A549 (cell line): Measurements from ENCODE around the gene ABTB1. TPM values are rescaled to one million over a fixed set of nuclear protein-coding genes. Genes with fewer than 3 reads are reported as not detected.

ENCODE experiments used
- ATAC-seq, 2 experiments: fragments of 200-7000 bp in 1 of 2; fragments of >200 bp in 1 of 2; cut with Nextera tagmentation in 1 of 2; cut with Tn5 transposase in 1 of 2; 3 replicates each; pipeline versions ENCODE4 v1.8.0 to v1.9.1; 2018 to 2020; ENCODE audit warnings: mild to moderate bottlenecking in 1 of 2, moderate library complexity in 1 of 2
- CTCF ChIA-PET: fragments of 300-600 bp; sonication (Branson Sonifier 250); formaldehyde crosslinking; extraction: SDS; loops from one replicate; lab custom pipeline; 2021; ENCODE audit warnings: antibody characterized with exemption, inconsistent platforms; lab: Yijun Ruan, JAX
- POLR2A ChIA-PET: fragments of 350-600 bp; formaldehyde crosslinking; extraction: SDS; loops from one replicate; lab custom pipeline; 2021; ENCODE audit warnings: antibody characterized with exemption, inconsistent platforms; lab: Yijun Ruan, JAX
- DNase-seq, 2 experiments: peaks; one replicate each; pipeline versions ENCODE4 v3.0.0 to v3.0.0-alpha.2; 2011 to 2016; ENCODE audit warnings: low read depth in 1 of 2, low spot score in 1 of 2
- FAIRE-seq: peaks from 2 replicates; lab custom pipeline; 2011; peaks lifted over from hg19 to GRCh38; lab: Jason Lieb, UNC
- H3K27ac ChIP-seq, 2 experiments: fragments of >200 bp; sonication (Bioruptor Twin); formaldehyde crosslinking; 3 replicates each; pipeline ENCODE4 v1.5.1; 2016 to 2017
- H3K4me1 ChIP-seq: fragments of >200 bp; sonication (Bioruptor Twin); formaldehyde crosslinking; 3 replicates; pipeline ENCODE4 v1.6.1; 2016
- H3K4me2 ChIP-seq: fragments of >200 bp; sonication (Bioruptor Twin); formaldehyde crosslinking; 3 replicates; pipeline ENCODE4 v1.6.1; 2016
- H3K4me3 ChIP-seq: fragments of >200 bp; sonication (Bioruptor Twin); formaldehyde crosslinking; 3 replicates; pipeline ENCODE4 v1.5.1; 2016
- H3K9me3 ChIP-seq: fragments of >200 bp; sonication (Bioruptor Twin); formaldehyde crosslinking; 3 replicates; pipeline ENCODE4 v1.6.1; 2016
- BCL3 ChIP-seq: fragments of >200 bp; sonication (Bioruptor Twin); formaldehyde crosslinking; IDR thresholded peaks from 3 replicates; pipeline ENCODE4 v1.6.1; 2016
- ELK1 ChIP-seq: fragments of 150-350 bp; IDR thresholded peaks from 2 replicates; pipeline ENCODE4 v1.6.1; 2014; ENCODE audit warnings: low read depth, mild to moderate bottlenecking, low read length
- GATA3 ChIP-seq: IDR thresholded peaks from 2 replicates; pipeline ENCODE4 v1.6.1; 2012; ENCODE audit warnings: borderline replicate concordance
- KDM1A ChIP-seq: fragments of 200-600 bp; sonication (generic); IDR thresholded peaks from 2 replicates; pipeline ENCODE4 v1.6.1; 2016; ENCODE audit warnings: low read depth, mild to moderate bottlenecking
- MAFK ChIP-seq: fragments of 450-650 bp; IDR thresholded peaks from 2 replicates; pipeline ENCODE4 v1.6.1; 2014; ENCODE audit not compliant: partially characterized antibody
- MAZ ChIP-seq: fragments of 150-350 bp; IDR thresholded peaks from 2 replicates; pipeline ENCODE4 v1.6.1; 2014; ENCODE audit warnings: antibody characterized with exemption, low read depth, low read length, borderline replicate concordance
- PHF8 ChIP-seq: fragments of 200-600 bp; sonication (generic); IDR thresholded peaks from 2 replicates; pipeline ENCODE4 v1.6.1; 2016; ENCODE audit warnings: low read depth, mild to moderate bottlenecking, antibody characterized with exemption, moderate library complexity, borderline replicate concordance
- POLR2A ChIP-seq: IDR thresholded peaks from 2 replicates; pipeline ENCODE4 v1.6.1; 2012; ENCODE audit warnings: mild to moderate bottlenecking, low read length
- RAD21 ChIP-seq, 2 experiments: fragments of >200 bp in 1 of 2; sonication (Bioruptor Twin) in 1 of 2; formaldehyde crosslinking in 1 of 2; IDR thresholded peaks in 1 of 2; conservative IDR thresholded peaks in 1 of 2; 2 replicates in 1 of 2; 3 replicates in 1 of 2; pipeline ENCODE4 v1.6.1; 2012 to 2018; ENCODE audit warnings: inconsistent platforms in 1 of 2
- SMC3 ChIP-seq: fragments of >200 bp; sonication (Bioruptor Twin); formaldehyde crosslinking; IDR thresholded peaks from 3 replicates; pipeline ENCODE4 v1.6.1; 2018; ENCODE audit warnings: inconsistent platforms
- TP53 ChIP-seq: fragments of 250-450 bp; sonication (Bioruptor Pico); IDR thresholded peaks from 2 replicates; pipeline ENCODE4 v1.5.0; 2021; ENCODE audit warnings: mild to moderate bottlenecking, moderate library complexity
- WGBS: methylation state at CpG from one replicate; pipeline ENCODE4 v1.1.6; 2017; ENCODE audit errors: missing lambda C conversion rate; 5-methylcytosine and 5-hydroxymethylcytosine counted together
- polyA plus RNA-seq, 4 experiments: library from polyadenylated mRNA; depleted of rRNA in 3 of 4; stranded (reverse); fragments of >200 nt; fragmentation: RNase III in 1 of 4; extraction: RNeasy Plus Mini Kit Qiagen cat#74134 plus additional on column Dnase treatment in 1 of 4; gene quantifications; 2 replicates in 3 of 4; 3 replicates in 1 of 4; pipeline ENCODE4 v1.2.3, GENCODE V29; 2011 to 2017
- TF ChIP-seq, protein P1 (sequence below): fragments of 250-450 bp; sonication (Bioruptor Pico); IDR thresholded peaks from 2 replicates; pipeline ENCODE4 v1.5.0; 2021; ENCODE audit warnings: mild to moderate bottlenecking, moderate library complexity, borderline replicate concordance
- TF ChIP-seq, protein P2 (sequence below): fragments of >200 bp; sonication (Bioruptor Twin); formaldehyde crosslinking; IDR thresholded peaks from 3 replicates; pipeline ENCODE4 v1.5.1; 2016
- TF ChIP-seq, protein P3 (sequence below): IDR thresholded peaks from 2 replicates; pipeline ENCODE4 v1.6.1; 2012

The ABTB1 gene
- polyA plus RNA-seq, 2 of the 4 experiments (the other 2 are of a cell fraction) = 9.7 to 13.2 TPM

GRCh38 chr3:127651516-127652172 is 21.1 kb upstream of the ABTB1 start:
- no peak overlapping the region for H3K4me2 ChIP-seq
- ATAC-seq (peak in 1 of 2 experiments; percentile 8; a peak in 1 of 6 replicates), FAIRE-seq (no peak), DNase-seq (no peak)
- no peaks in the 10 kb centered on the region for H3K9me3 ChIP-seq
- 41% methylated on average over 8 of the region's 8 CpGs for WGBS
- peaks cover 28% of the 10 kb centered on the region for H3K4me1 ChIP-seq
- peak overlapping the region in 1 of 2 experiments; percentile 41; a peak in 1 of 6 replicates for H3K27ac ChIP-seq
- ChIA-PET CTCF (interaction anchor here (0.9 to 3.9 kb wide), 26 partner anchors 9 to 422 kb away, joined by 3 to 35 read pairs (median 6); no protein-coding TSS in a partner anchor), POLR2A (no interaction called here)
- TF ChIP-seq BCL3 (no peak), ELK1 (no peak), PHF8 (no peak), TP53 (CRISPR knock-in tag) (no peak), GATA3 (no peak), KDM1A (no peak)
- TF ChIP-seq, protein P1, sequence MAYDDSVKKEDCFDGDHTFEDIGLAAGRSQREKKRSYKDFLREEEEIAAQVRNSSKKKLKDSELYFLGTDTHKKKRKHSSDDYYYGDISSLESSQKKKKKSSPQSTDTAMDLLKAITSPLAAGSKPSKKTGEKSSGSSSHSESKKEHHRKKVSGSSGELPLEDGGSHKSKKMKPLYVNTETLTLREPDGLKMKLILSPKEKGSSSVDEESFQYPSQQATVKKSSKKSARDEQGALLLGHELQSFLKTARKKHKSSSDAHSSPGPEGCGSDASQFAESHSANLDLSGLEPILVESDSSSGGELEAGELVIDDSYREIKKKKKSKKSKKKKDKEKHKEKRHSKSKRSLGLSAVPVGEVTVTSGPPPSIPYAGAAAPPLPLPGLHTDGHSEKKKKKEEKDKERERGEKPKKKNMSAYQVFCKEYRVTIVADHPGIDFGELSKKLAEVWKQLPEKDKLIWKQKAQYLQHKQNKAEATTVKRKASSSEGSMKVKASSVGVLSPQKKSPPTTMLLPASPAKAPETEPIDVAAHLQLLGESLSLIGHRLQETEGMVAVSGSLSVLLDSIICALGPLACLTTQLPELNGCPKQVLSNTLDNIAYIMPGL (CRISPR knock-in tag) = no peak
- TF ChIP-seq, all 56 proteins: peak for 0
- H3K4me3 ChIP-seq = no peak overlapping the region

DNA sequence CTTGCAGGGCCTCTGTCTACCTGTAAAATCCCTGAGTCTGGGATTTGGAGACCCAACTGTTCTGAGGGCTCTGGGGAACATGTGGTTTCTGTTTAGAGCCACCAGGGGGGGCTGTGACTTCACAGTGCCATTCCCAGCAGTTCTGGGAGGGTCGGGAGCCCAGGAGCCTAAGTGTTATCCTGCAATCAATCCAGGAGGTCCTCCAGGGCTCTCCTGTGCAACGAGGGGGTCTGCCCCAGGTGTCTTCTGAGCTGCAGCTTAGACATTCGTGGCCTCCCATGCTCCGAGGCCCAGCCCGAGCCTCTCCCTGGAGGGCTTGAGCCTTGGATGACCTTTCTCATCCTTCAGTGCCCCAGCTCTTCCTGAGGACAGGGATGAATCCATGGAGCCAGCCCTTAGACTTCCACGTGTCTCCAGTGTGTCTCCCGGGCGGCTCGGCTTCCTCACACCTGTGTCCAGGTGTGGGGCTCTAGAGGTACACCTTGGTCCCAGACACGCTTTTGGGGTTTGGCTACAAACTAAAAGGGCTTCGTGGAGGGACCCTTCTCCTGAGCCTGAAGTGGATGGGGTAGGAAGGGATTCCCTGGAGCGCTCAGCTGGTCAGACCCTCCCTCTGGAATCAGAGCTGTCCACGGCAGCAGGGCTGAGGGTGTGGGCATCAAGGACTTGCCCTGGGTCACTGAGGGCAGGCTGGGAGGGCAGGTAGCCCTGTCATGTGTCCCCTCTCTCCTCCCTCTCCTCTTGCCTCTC is 20.3 kb upstream of the ABTB1 start:
- 56% methylated on average over 11 of the region's 13 CpGs for WGBS
- POLR2A ChIA-PET = no interaction called here

More for the DNA sequence above, 20.3 kb upstream of the ABTB1 start:
- ATAC-seq (peak; percentile 88 to 97), FAIRE-seq (no peak), DNase-seq (peak; percentile 58 to 70)
- Histone ChIP-seq H3K9me3 (no peaks in the 10 kb centered on the region), H3K4me3 (no peak overlapping the region), H3K4me2 (peak overlapping the region; percentile 28; the same call in 1 of the 3 replicates), H3K27ac (peak overlapping the region; percentile 56 to 58; a peak in 3 of 6 replicates), H3K4me1 (peaks cover 28% of the 10 kb centered on the region)
- TF ChIP-seq, protein P2, sequence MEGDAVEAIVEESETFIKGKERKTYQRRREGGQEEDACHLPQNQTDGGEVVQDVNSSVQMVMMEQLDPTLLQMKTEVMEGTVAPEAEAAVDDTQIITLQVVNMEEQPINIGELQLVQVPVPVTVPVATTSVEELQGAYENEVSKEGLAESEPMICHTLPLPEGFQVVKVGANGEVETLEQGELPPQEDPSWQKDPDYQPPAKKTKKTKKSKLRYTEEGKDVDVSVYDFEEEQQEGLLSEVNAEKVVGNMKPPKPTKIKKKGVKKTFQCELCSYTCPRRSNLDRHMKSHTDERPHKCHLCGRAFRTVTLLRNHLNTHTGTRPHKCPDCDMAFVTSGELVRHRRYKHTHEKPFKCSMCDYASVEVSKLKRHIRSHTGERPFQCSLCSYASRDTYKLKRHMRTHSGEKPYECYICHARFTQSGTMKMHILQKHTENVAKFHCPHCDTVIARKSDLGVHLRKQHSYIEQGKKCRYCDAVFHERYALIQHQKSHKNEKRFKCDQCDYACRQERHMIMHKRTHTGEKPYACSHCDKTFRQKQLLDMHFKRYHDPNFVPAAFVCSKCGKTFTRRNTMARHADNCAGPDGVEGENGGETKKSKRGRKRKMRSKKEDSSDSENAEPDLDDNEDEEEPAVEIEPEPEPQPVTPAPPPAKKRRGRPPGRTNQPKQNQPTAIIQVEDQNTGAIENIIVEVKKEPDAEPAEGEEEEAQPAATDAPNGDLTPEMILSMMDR = peak; percentile 77
- peak; percentile 86 for TF ChIP-seq SMC3
- peak; percentile 41 for TF ChIP-seq MAFK
- TF ChIP-seq MAZ = no peak
- TF ChIP-seq TP53 (CRISPR knock-in tag) = no peak
- no peak for TF ChIP-seq POLR2A
- peak; percentile 90 to 92 for TF ChIP-seq RAD21 (conservative IDR thresholded peaks at IDR 0.05 in 1 of 2, IDR thresholded peaks at IDR 0.05 in 1 of 2)
- TF ChIP-seq, protein P3, sequence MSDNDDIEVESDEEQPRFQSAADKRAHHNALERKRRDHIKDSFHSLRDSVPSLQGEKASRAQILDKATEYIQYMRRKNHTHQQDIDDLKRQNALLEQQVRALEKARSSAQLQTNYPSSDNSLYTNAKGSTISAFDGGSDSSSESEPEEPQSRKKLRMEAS = 0 out of 2 replicates have a peak, but pooled peaks have one; percentile 29
- CTCF ChIA-PET = interaction anchor here (0.7 to 3.9 kb wide), 30 partner anchors 9 to 421 kb away, joined by 3 to 35 read pairs (median 5); no protein-coding TSS in a partner anchor
